Measurements from ENCODE around the gene ARHGAP15. TPM values are rescaled to one million over a fixed set of nuclear protein-coding genes. Genes with fewer than 3 reads are reported as not detected.

ARHGAP15 gene
- total RNA-seq, 2 experiments from 2014 or later = 72.1 to 98.4 TPM

DNA sequence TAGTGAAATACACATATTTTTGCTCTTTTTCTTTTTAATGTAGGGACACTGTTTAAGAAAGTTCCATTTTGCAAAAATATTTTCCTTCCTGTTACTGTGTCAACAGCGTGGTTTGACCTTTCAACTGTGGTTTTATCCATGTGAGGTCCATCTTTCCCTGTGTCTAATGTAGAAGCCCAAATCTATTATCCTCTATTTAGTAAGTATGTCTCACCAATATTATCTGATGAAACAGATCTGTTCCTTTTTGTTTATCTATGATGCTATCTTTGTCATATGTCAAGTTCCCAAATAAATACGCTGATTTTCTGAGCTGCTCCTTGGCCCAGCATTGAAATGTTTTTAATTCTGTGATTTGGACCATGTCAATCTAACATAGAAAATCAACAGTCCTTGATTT is 3.5 kb upstream of the ARHGAP15 start:
- Histone ChIP-seq H3K9me3 (ENCODE audit: low read length) (peaks cover 2% of the 10 kb centered on the region; the same call in 1 of the 2 replicates), H3K4me2 (ENCODE audit: low read length) (no peak overlapping the region), H3K27ac (ENCODE audit: low read depth, low read length, poor library complexity, severe bottlenecking) (no peak overlapping the region), H4K20me1 (ENCODE audit: insufficient read depth, low read length) (no peaks in the 10 kb centered on the region), H2AFZ (ENCODE audit: low read length) (no peak overlapping the region; the same call in 1 of the 2 replicates), H3K36me3 (ENCODE audit: insufficient read depth, low read length) (no peaks in the 10 kb centered on the region), H3K9me2 (ENCODE audit: insufficient read depth, low read length) (no peaks in the 10 kb centered on the region), H3K79me2 (ENCODE audit: insufficient read depth, low read depth, low read length) (peaks cover 18% of the 10 kb centered on the region), H3K4me1 (ENCODE audit: insufficient read depth, low read length, poor library complexity, severe bottlenecking) (peaks cover 25% of the 10 kb centered on the region), H3K4me3 (ENCODE audit: low read depth, low read length, poor library complexity, severe bottlenecking) (no peak overlapping the region)
- no TSS peak for BruUV-seq (replicated peaks)
- DNase-seq (ENCODE audit: low spot score) = no peak
- ChIA-PET CTCF (ENCODE audit: unreplicated experiment) (no interaction called here), POLR2A (interaction anchor here (0.5 to 11.2 kb wide), 11 partner anchors 9 to 509 kb away, joined by 3 to 156 read pairs (median 3); no protein-coding TSS in a partner anchor)
- intact Hi-C loops (cut with micrococcal nuclease; ENCODE audit: unreplicated experiment) = loop anchor here (10.0 kb wide), 2 partner anchors 1109 to 1209 kb away; a partner anchor contains a TSS
- TF ChIP-seq, protein P1, sequence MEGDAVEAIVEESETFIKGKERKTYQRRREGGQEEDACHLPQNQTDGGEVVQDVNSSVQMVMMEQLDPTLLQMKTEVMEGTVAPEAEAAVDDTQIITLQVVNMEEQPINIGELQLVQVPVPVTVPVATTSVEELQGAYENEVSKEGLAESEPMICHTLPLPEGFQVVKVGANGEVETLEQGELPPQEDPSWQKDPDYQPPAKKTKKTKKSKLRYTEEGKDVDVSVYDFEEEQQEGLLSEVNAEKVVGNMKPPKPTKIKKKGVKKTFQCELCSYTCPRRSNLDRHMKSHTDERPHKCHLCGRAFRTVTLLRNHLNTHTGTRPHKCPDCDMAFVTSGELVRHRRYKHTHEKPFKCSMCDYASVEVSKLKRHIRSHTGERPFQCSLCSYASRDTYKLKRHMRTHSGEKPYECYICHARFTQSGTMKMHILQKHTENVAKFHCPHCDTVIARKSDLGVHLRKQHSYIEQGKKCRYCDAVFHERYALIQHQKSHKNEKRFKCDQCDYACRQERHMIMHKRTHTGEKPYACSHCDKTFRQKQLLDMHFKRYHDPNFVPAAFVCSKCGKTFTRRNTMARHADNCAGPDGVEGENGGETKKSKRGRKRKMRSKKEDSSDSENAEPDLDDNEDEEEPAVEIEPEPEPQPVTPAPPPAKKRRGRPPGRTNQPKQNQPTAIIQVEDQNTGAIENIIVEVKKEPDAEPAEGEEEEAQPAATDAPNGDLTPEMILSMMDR (conservative IDR thresholded peaks at IDR 0.05; ENCODE audit: low read length) = no peak
- TF ChIP-seq EZH2phosphoT487 (IDR thresholded peaks at IDR 0.05; ENCODE audit: borderline replicate concordance, low read depth, low read length) = no peak

DNA sequence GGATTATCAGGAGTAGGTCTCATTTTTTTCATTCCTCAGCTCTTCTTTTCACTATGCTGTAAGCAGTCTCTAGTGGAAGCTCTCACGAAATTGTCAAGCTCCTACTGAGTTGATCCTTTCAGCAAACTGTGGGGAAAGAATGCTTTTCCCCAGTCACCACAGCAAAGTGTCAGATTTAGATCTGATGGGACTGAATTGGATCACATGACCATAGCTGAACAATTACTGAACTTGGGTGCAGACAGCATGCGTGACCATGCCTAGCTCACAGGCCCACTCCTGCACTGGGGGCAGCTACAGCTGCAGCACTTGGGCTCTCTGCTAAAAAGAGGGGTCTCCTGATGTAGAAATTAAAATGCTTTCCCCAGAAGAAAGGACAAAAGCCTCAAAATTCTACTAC is 3.1 kb downstream of the ARHGAP15 start:
- Histone ChIP-seq H3K27ac (ENCODE audit: low read depth, low read length, poor library complexity, severe bottlenecking) (peak overlapping the region; percentile 6), H3K4me3 (ENCODE audit: low read depth, low read length, poor library complexity, severe bottlenecking) (peak overlapping the region; percentile 76), H3K4me1 (ENCODE audit: insufficient read depth, low read length, poor library complexity, severe bottlenecking) (peaks cover 40% of the 10 kb centered on the region), H3K9me3 (ENCODE audit: low read length) (no peaks in the 10 kb centered on the region; the same call in 1 of the 2 replicates), H2AFZ (ENCODE audit: low read length) (no peak overlapping the region), H3K79me2 (ENCODE audit: insufficient read depth, low read depth, low read length) (peaks cover 83% of the 10 kb centered on the region), H3K4me2 (ENCODE audit: low read length) (peak overlapping the region; percentile 91), H3K36me3 (ENCODE audit: insufficient read depth, low read length) (peaks cover 28% of the 10 kb centered on the region), H4K20me1 (ENCODE audit: insufficient read depth, low read length) (peaks cover 7% of the 10 kb centered on the region; the same call in 1 of the 2 replicates), H3K9me2 (ENCODE audit: insufficient read depth, low read length) (no peaks in the 10 kb centered on the region)
- POLR2A ChIA-PET = interaction anchor here (0.6 to 11.2 kb wide), 10 partner anchors 11 to 1266 kb away, joined by 3 to 156 read pairs (median 4); no protein-coding TSS in a partner anchor
- no peak for DNase-seq (ENCODE audit: low spot score)
- intact Hi-C loops (cut with micrococcal nuclease; ENCODE audit: unreplicated experiment) = no loop called here
- TF ChIP-seq EZH2phosphoT487 (IDR thresholded peaks at IDR 0.05; ENCODE audit: borderline replicate concordance, low read depth, low read length) = no peak
- TF ChIP-seq, protein P1 (conservative IDR thresholded peaks at IDR 0.05; ENCODE audit: low read length) = no peak
- CTCF ChIA-PET (ENCODE audit: unreplicated experiment) = interaction anchor here (0.6 to 1.2 kb wide), 4 partner anchors 18 to 127 kb away, joined by 3 read pairs; no protein-coding TSS in a partner anchor
- no TSS peak for BruUV-seq (replicated peaks)

DNA sequence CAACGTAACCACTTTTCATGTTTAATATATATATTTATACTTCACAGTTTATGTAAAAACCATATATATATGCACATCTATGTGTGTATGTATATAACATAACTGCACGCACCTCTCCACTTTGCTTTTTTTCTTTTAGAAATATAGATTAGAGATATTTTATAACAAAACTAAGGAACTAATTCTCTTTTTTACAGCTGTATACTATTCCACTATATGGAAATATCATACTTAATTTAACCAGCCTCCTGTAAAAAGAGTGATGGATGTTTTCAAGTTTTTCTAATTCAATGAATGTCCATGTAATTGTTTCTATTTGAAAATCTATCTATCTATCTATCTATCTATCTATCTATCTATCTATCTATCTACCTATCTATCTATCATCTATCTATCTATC is 4.6 kb downstream of the ARHGAP15 start:
- H3K36me3 ChIP-seq (ENCODE audit: insufficient read depth, low read length) = peaks cover 28% of the 10 kb centered on the region
- H3K9me3 ChIP-seq (ENCODE audit: low read length) = no peaks in the 10 kb centered on the region; the same call in 1 of the 2 replicates
- POLR2A ChIA-PET = interaction anchor here (1.2 to 11.2 kb wide), 3 partner anchors 8 to 13 kb away, joined by 3 to 156 read pairs (median 5); no protein-coding TSS in a partner anchor
- no peak overlapping the region for H3K4me3 ChIP-seq (ENCODE audit: low read depth, low read length, poor library complexity, severe bottlenecking)
- CTCF ChIA-PET (ENCODE audit: unreplicated experiment) = no interaction called here
- H3K4me1 ChIP-seq (ENCODE audit: insufficient read depth, low read length, poor library complexity, severe bottlenecking) = peaks cover 43% of the 10 kb centered on the region
- BruUV-seq (replicated peaks) = no TSS peak
- peaks cover 7% of the 10 kb centered on the region; the same call in 1 of the 2 replicates for H4K20me1 ChIP-seq (ENCODE audit: insufficient read depth, low read length)
- TF ChIP-seq, protein P1 (conservative IDR thresholded peaks at IDR 0.05; ENCODE audit: low read length) = no peak
- no peak for TF ChIP-seq EZH2phosphoT487 (IDR thresholded peaks at IDR 0.05; ENCODE audit: borderline replicate concordance, low read depth, low read length)
- H3K27ac ChIP-seq (ENCODE audit: low read depth, low read length, poor library complexity, severe bottlenecking) = no peak overlapping the region
- intact Hi-C loops (cut with micrococcal nuclease; ENCODE audit: unreplicated experiment) = no loop called here
- no peak overlapping the region for H2AFZ ChIP-seq (ENCODE audit: low read length)
- no peak overlapping the region for H3K4me2 ChIP-seq (ENCODE audit: low read length)
- H3K9me2 ChIP-seq (ENCODE audit: insufficient read depth, low read length) = no peaks in the 10 kb centered on the region
- DNase-seq (ENCODE audit: low spot score) = no peak
- H3K79me2 ChIP-seq (ENCODE audit: insufficient read depth, low read depth, low read length) = peaks cover 97% of the 10 kb centered on the region

Measured in OCI-LY7 (cell line).